GM23248 (cell line): Measurements from ENCODE around the gene TXN2. TPM values are rescaled to one million over a fixed set of nuclear protein-coding genes. Genes with fewer than 3 reads are reported as not detected.

Source experiments
- DNase-seq: peaks from one replicate; pipeline ENCODE4 v3.0.0-alpha.2; 2015
- H2AFZ ChIP-seq: fragments of 200-600 bp; sonication (generic); 2 replicates; pipeline ENCODE4 v1.6.1; 2016; ENCODE audit warnings: antibody characterized with exemption
- H3F3A ChIP-seq: fragments of 200-600 bp; sonication (generic); 2 replicates; pipeline ENCODE4 v1.6.1; 2016; ENCODE audit warnings: mild to moderate bottlenecking, antibody characterized with exemption, mixed run types; ENCODE audit not compliant: insufficient read depth
- H3K27ac ChIP-seq: fragments of 200-600 bp; sonication (generic); 2 replicates; pipeline ENCODE4 v1.5.1; 2016; ENCODE audit warnings: mild to moderate bottlenecking
- H3K27me3 ChIP-seq: fragments of 200-600 bp; sonication (generic); replicated peaks from 2 replicates; pipeline ENCODE4 v1.6.1; 2016; ENCODE audit warnings: mild to moderate bottlenecking; ENCODE audit not compliant: insufficient read depth
- H3K36me3 ChIP-seq: fragments of 200-600 bp; sonication (generic); 2 replicates; pipeline ENCODE4 v1.6.1; 2016; ENCODE audit warnings: low read depth, mild to moderate bottlenecking
- H3K4me1 ChIP-seq: fragments of 200-600 bp; sonication (generic); 2 replicates; pipeline ENCODE4 v1.6.1; 2016; ENCODE audit warnings: mild to moderate bottlenecking; ENCODE audit not compliant: insufficient read depth
- H3K4me2 ChIP-seq: fragments of 200-600 bp; sonication (generic); one replicate; pipeline ENCODE4 v1.6.1; 2016; ENCODE audit warnings: mild to moderate bottlenecking; ENCODE audit not compliant: unreplicated experiment
- H3K4me3 ChIP-seq: fragments of 200-600 bp; sonication (generic); 2 replicates; pipeline ENCODE4 v1.5.1; 2016; ENCODE audit warnings: mild to moderate bottlenecking
- H3K79me2 ChIP-seq: fragments of 200-600 bp; sonication (generic); 2 replicates; pipeline ENCODE4 v1.6.1; 2016; ENCODE audit warnings: mild to moderate bottlenecking; ENCODE audit not compliant: insufficient read depth
- H3K9ac ChIP-seq: fragments of 200-600 bp; sonication (generic); 2 replicates; pipeline ENCODE4 v1.6.1; 2016; ENCODE audit warnings: mild to moderate bottlenecking
- H3K9me2 ChIP-seq: fragments of 200-600 bp; sonication (generic); 2 replicates; pipeline ENCODE4 v1.6.1; 2016; ENCODE audit warnings: mixed run types, mild to moderate bottlenecking, moderate library complexity; ENCODE audit not compliant: insufficient read depth
- H3K9me3 ChIP-seq: fragments of 200-600 bp; sonication (generic); one replicate; pipeline ENCODE4 v1.6.1; 2017; ENCODE audit warnings: low read depth
- H4K20me1 ChIP-seq: fragments of 200-600 bp; sonication (generic); 2 replicates; pipeline ENCODE4 v1.6.0; 2016; ENCODE audit not compliant: insufficient read depth
- EZH2 ChIP-seq: fragments of 200-600 bp; sonication (generic); IDR thresholded peaks from 2 replicates; pipeline ENCODE4 v1.6.1; 2018; ENCODE audit warnings: antibody characterized with exemption, mild to moderate bottlenecking; ENCODE audit not compliant: insufficient read depth, poor library complexity, severe bottlenecking
- EZH2phosphoT487 ChIP-seq: fragments of 200-600 bp; sonication (generic); IDR thresholded peaks from 2 replicates; pipeline ENCODE4 v1.6.1; 2018; ENCODE audit warnings: antibody characterized with exemption, moderate library complexity, mild to moderate bottlenecking, low read depth; ENCODE audit not compliant: insufficient read depth
- WGBS, 2 experiments: methylation state at CpG; one replicate each; pipeline ENCODE4 v1.1.6; 2015 to 2017; ENCODE audit warnings: low lambda C conversion rate in 2 of 2, low coverage in 1 of 2; ENCODE audit errors: missing lambda C conversion rate in 2 of 2; 5-methylcytosine and 5-hydroxymethylcytosine counted together
- in situ Hi-C: fragments of 300-500 bp; cut with MboI; formaldehyde crosslinking; loops from 2 replicates; pipeline ENCODE4 v1.15.0; 2020
- polyA plus RNA-seq: library from polyadenylated mRNA; unstranded; fragments of >200 nt; fragmentation: Nextera tagmentation; extraction: Ambion mirVana; gene quantifications from 2 replicates; pipeline ENCODE4 v1.2.1, GENCODE V29; 2016
- total RNA-seq: library from RNA; depleted of rRNA; stranded (reverse); fragments of >200 nt; shearing (Covaris generic); gene quantifications from 2 replicates; pipeline ENCODE4 v1.2.3, GENCODE V29; 2014

TXN2 gene
- total and polyA plus RNA-seq, 2 experiments from 2014 or later = 24.0 to 104 TPM

- Histone ChIP-seq H3F3A (no peaks in the 10 kb centered on the region), H3K27ac (no peak overlapping the region), H3K36me3 (no peaks in the 10 kb centered on the region), H3K4me1 (no peaks in the 10 kb centered on the region), H3K9me2 (no peaks in the 10 kb centered on the region), H3K4me2 (no peak overlapping the region), H3K79me2 (no peaks in the 10 kb centered on the region), H2AFZ (no peak overlapping the region), H3K9ac (no peak overlapping the region), H3K4me3 (no peak overlapping the region), H4K20me1 (no peaks in the 10 kb centered on the region), H3K9me3 (no peaks in the 10 kb centered on the region), H3K27me3 (no peaks in the 10 kb centered on the region)
- in situ Hi-C loops = loop anchor here (25.0 kb wide), 1 partner anchor 305 kb away; no protein-coding TSS in a partner anchor
- no peak for TF ChIP-seq EZH2phosphoT487
- TF ChIP-seq EZH2 = no peak
- DNase-seq = no peak
- 87 to 93% methylated on average over 5 of the region's 5 CpGs for WGBS, 2 experiments
Observed at GRCh38 chr22:36492109-36492508, 10.7 kb upstream of the TXN2 start.

- H3K4me2 ChIP-seq = no peak overlapping the region
- no peaks in the 10 kb centered on the region for H3K36me3 ChIP-seq
- in situ Hi-C loops = loop anchor here (25.0 kb wide), 1 partner anchor 304 kb away; no protein-coding TSS in a partner anchor
- DNase-seq = no peak
- no peaks in the 10 kb centered on the region for H3K27me3 ChIP-seq
- TF ChIP-seq EZH2 (no peak), EZH2phosphoT487 (no peak)
- WGBS, 2 experiments = 95 to 98% methylated on average over 7 of the region's 7 CpGs
- H4K20me1 ChIP-seq = no peaks in the 10 kb centered on the region
- H3K9me3 ChIP-seq = no peaks in the 10 kb centered on the region
- no peaks in the 10 kb centered on the region for H3F3A ChIP-seq
- no peak overlapping the region for H3K4me3 ChIP-seq
- H3K4me1 ChIP-seq = no peaks in the 10 kb centered on the region
- no peaks in the 10 kb centered on the region for H3K79me2 ChIP-seq
- H3K9me2 ChIP-seq = no peaks in the 10 kb centered on the region
- H3K9ac ChIP-seq = no peak overlapping the region
- H3K27ac ChIP-seq = no peak overlapping the region
- no peak overlapping the region for H2AFZ ChIP-seq
Observed at GRCh38 chr22:36491155-36491554, 9.7 kb upstream of the TXN2 start.

- Histone ChIP-seq H3K4me1 (peaks cover 4% of the 10 kb centered on the region; the same call in 1 of the 2 replicates), H2AFZ (no peak overlapping the region), H4K20me1 (no peaks in the 10 kb centered on the region), H3K4me3 (no peak overlapping the region), H3K36me3 (no peaks in the 10 kb centered on the region), H3K79me2 (no peaks in the 10 kb centered on the region), H3K27ac (no peak overlapping the region), H3K9me2 (no peaks in the 10 kb centered on the region), H3K4me2 (no peak overlapping the region), H3K27me3 (no peaks in the 10 kb centered on the region), H3K9me3 (no peaks in the 10 kb centered on the region), H3K9ac (no peak overlapping the region), H3F3A (no peaks in the 10 kb centered on the region)
- 87 to 88% methylated on average over 13 of the region's 13 CpGs for WGBS, 2 experiments
- in situ Hi-C loops = loop anchor here (25.0 kb wide), 1 partner anchor 300 kb away; no protein-coding TSS in a partner anchor
- DNase-seq = peak; percentile 62
- TF ChIP-seq EZH2phosphoT487 (no peak), EZH2 (no peak)
Observed at GRCh38 chr22:36486619-36487384, 5.4 kb upstream of the TXN2 start.

- no peaks in the 10 kb centered on the region for H3F3A ChIP-seq
- peak overlapping the region; percentile 93 for H2AFZ ChIP-seq
- TF ChIP-seq EZH2phosphoT487 = no peak
- no peak for TF ChIP-seq EZH2
- peaks cover 2% of the 10 kb centered on the region; the same call in 1 of the 2 replicates for H3K36me3 ChIP-seq
- no peaks in the 10 kb centered on the region for H3K9me2 ChIP-seq
- no peaks in the 10 kb centered on the region for H3K27me3 ChIP-seq
- no peak for DNase-seq
- H3K4me2 ChIP-seq = peak overlapping the region; percentile 89
- 10 to 12% methylated on average over 9 of the region's 9 CpGs for whole genome bisulfite sequencing, 2 experiments
- peaks cover 42% of the 10 kb centered on the region for H3K79me2 ChIP-seq
- peak overlapping the region; percentile 98 for H3K9ac ChIP-seq
- H4K20me1 ChIP-seq = no peaks in the 10 kb centered on the region
- H3K4me1 ChIP-seq = peaks cover 15% of the 10 kb centered on the region
- in situ Hi-C loops = loop anchor here (25.0 kb wide), 1 partner anchor 294 kb away; no protein-coding TSS in a partner anchor
- H3K27ac ChIP-seq = peak overlapping the region; percentile 99
- H3K4me3 ChIP-seq = peak overlapping the region; percentile 85
- H3K9me3 ChIP-seq = no peaks in the 10 kb centered on the region
Observed at GRCh38 chr22:36480941-36481392, 473 bp downstream of the TXN2 start.
